Fibroblast of lung (primary cell): ENCODE data around the gene TCF12. TPM values are rescaled to one million over a fixed set of nuclear protein-coding genes. Genes with fewer than 3 reads are reported as not detected.

Experiments
- DNase-seq, 2 donors: peaks; one replicate each; pipeline versions ENCODE4 v3.0.0 to v3.0.0-alpha.2; 2010; ENCODE audit warnings: low read depth in 2 of 2
- H2AFZ ChIP-seq: 2 replicates; pipeline ENCODE4 v1.5.1; 2012; ENCODE audit warnings: low read length, control low read depth, inconsistent platforms
- H3K27ac ChIP-seq: 2 replicates; pipeline ENCODE4 v1.5.1; 2011; ENCODE audit warnings: low read length, control low read depth; ENCODE audit not compliant: insufficient read depth
- H3K27me3 ChIP-seq: 2 replicates; pipeline ENCODE4 v1.5.1; 2011; ENCODE audit warnings: mild to moderate bottlenecking, low read length; ENCODE audit not compliant: control insufficient read depth, insufficient read depth
- H3K36me3 ChIP-seq: 2 replicates; pipeline ENCODE4 v1.5.1; 2011; ENCODE audit warnings: low read length; ENCODE audit not compliant: control insufficient read depth, insufficient read depth
- H3K4me1 ChIP-seq: 2 replicates; pipeline ENCODE4 v1.5.1; 2011; ENCODE audit warnings: low read length; ENCODE audit not compliant: control insufficient read depth, insufficient read depth; ENCODE audit errors: extremely low read depth
- H3K4me2 ChIP-seq: 2 replicates; pipeline ENCODE4 v1.5.1; 2011; ENCODE audit warnings: low read length, control low read depth; ENCODE audit not compliant: insufficient read depth; ENCODE audit errors: extremely low read depth
- H3K4me3 ChIP-seq, 4 experiments: fragments of 200-600 bp in 1 of 4; sonication (generic) in 1 of 4; replicated peaks in 1 of 4; 2 replicates each; pipeline ENCODE4 v1.5.1; 2011 to 2016; ENCODE audit warnings: low read length in 4 of 4, low read depth in 3 of 4, mild to moderate bottlenecking in 3 of 4, control low read depth in 2 of 4, inconsistent platforms in 1 of 4, mixed read lengths in 1 of 4; ENCODE audit not compliant: insufficient read depth in 1 of 4; ENCODE audit errors: control extremely low read depth in 1 of 4
- H3K79me2 ChIP-seq: 2 replicates; pipeline ENCODE4 v1.5.1; 2012; ENCODE audit warnings: mild to moderate bottlenecking, low read length, inconsistent platforms; ENCODE audit not compliant: control insufficient read depth, insufficient read depth
- H3K9ac ChIP-seq: 2 replicates; pipeline ENCODE4 v1.5.1; 2011; ENCODE audit warnings: mild to moderate bottlenecking, low read length, control low read depth; ENCODE audit not compliant: insufficient read depth
- H3K9me3 ChIP-seq: 2 replicates; pipeline ENCODE4 v1.5.1; 2012; ENCODE audit warnings: low read depth, low read length; ENCODE audit not compliant: control insufficient read depth, insufficient read depth
- H4K20me1 ChIP-seq: 2 replicates; pipeline ENCODE4 v1.5.1; 2011; ENCODE audit warnings: low read length; ENCODE audit not compliant: control insufficient read depth, insufficient read depth; ENCODE audit errors: extremely low read depth
- EZH2 ChIP-seq: IDR thresholded peaks from 2 replicates; pipeline ENCODE4 v1.5.1; 2012; ENCODE audit warnings: low read length, control low read depth, mild to moderate bottlenecking; ENCODE audit errors: missing control alignments
- polyA plus RNA-seq, 2 donors: library from polyadenylated mRNA; depleted of rRNA in 1 of 2; stranded (reverse) in 1 of 2; unstranded in 1 of 2; fragments of >200 nt; gene quantifications; 2 replicates each; pipeline ENCODE4 v1.2.1, GENCODE V29; 2011 to 2012; ENCODE audit warnings: missing spikeins in 1 of 2
- total RNA-seq: library from RNA; depleted of rRNA; stranded (reverse); fragments of >200 nt; gene quantifications from 2 replicates; pipeline ENCODE4 v1.2.1, GENCODE V29; 2014
- TF ChIP-seq, protein P1 (sequence below), 2 donors: IDR thresholded peaks in 1 of 2; conservative IDR thresholded peaks in 1 of 2; 1 replicate in 1 of 2; 2 replicates in 1 of 2; pipeline ENCODE4 v1.5.1; 2011 to 2012; ENCODE audit warnings: low read length in 2 of 2, control low read depth in 1 of 2, inconsistent platforms in 1 of 2, low read depth in 1 of 2, mild to moderate bottlenecking in 1 of 2

The TCF12 gene
- total and polyA plus RNA-seq, 2 donors (not counting 1 experiment from before 2014, with no cell fraction given) = 105 to 232 TPM

DNA sequence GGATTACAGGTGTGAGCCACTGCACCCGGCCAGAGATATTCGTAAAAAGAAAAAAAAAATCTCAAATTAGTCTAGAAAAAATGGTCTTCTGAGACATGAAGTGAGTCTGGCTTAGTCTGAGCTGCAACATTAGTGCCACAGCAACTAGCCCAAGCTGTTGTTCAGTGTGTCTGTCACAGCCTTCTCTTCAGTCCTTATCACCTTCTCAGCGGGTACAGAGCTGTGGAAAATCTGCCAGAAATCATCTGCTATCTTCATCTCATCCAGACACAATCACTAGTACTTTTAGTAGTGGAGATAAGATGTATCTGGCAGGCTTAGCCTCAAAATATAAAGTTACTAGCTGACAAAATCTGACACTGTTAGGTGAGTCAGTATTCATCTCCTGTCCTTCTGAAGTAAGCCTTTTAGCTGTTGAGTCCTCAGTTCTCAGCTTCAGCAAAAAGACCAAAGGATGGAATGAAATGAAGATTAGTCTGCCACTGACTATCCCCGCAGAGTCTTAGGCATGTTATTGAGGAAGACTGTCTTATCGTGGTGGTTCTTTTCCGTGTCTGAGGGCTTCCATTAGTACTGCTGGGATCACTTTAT is 337.4 kb downstream of the TCF12 start:
- no peak overlapping the region for H3K4me3 ChIP-seq
- H3K27me3 ChIP-seq = no peaks in the 10 kb centered on the region
- peaks cover 3% of the 10 kb centered on the region for H3K79me2 ChIP-seq
- DNase-seq = peak in 1 of 2 donors; percentile 5
- no peak overlapping the region for H3K27ac ChIP-seq
- peaks cover 4% of the 10 kb centered on the region for H3K36me3 ChIP-seq
- no peak overlapping the region for H3K9ac ChIP-seq
- H3K9me3 ChIP-seq = no peaks in the 10 kb centered on the region
- H3K4me1 ChIP-seq = peaks cover 3% of the 10 kb centered on the region
- no peak for TF ChIP-seq EZH2
- TF ChIP-seq, protein P1, sequence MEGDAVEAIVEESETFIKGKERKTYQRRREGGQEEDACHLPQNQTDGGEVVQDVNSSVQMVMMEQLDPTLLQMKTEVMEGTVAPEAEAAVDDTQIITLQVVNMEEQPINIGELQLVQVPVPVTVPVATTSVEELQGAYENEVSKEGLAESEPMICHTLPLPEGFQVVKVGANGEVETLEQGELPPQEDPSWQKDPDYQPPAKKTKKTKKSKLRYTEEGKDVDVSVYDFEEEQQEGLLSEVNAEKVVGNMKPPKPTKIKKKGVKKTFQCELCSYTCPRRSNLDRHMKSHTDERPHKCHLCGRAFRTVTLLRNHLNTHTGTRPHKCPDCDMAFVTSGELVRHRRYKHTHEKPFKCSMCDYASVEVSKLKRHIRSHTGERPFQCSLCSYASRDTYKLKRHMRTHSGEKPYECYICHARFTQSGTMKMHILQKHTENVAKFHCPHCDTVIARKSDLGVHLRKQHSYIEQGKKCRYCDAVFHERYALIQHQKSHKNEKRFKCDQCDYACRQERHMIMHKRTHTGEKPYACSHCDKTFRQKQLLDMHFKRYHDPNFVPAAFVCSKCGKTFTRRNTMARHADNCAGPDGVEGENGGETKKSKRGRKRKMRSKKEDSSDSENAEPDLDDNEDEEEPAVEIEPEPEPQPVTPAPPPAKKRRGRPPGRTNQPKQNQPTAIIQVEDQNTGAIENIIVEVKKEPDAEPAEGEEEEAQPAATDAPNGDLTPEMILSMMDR (conservative IDR thresholded peaks at IDR 0.05 in 1 of 2, IDR thresholded peaks at IDR 0.05 in 1 of 2; ENCODE audit: low read depth in 1 of 2, low read length in 2 of 2) = no peak
- H3K4me2 ChIP-seq = no peak overlapping the region
- no peaks in the 10 kb centered on the region for H4K20me1 ChIP-seq
- no peak overlapping the region for H2AFZ ChIP-seq

DNA sequence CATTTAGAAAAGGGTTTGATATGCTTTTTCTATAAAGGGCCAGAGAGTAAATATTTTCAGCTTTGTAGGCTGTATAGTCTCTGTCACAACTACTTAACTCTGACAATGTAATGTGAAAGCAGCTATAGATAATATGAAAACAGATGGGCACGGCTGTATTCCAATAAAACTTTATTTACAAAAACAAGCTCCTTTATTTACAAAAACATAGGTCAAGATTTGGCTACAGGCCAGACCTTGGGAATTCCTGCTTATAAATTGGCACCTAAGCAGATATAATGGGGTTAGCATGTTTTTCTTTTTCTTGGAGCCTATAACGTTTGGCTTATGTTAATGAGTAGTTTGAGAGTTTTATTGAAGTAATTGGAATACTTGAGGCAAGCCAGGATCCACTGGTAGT is 338.5 kb downstream of the TCF12 start:
- H3K36me3 ChIP-seq = peaks cover 4% of the 10 kb centered on the region
- no peaks in the 10 kb centered on the region for H4K20me1 ChIP-seq
- no peak overlapping the region for H3K4me3 ChIP-seq
- no peak overlapping the region for H3K9ac ChIP-seq
- TF ChIP-seq EZH2 = no peak
- TF ChIP-seq, protein P1 (conservative IDR thresholded peaks at IDR 0.05 in 1 of 2, IDR thresholded peaks at IDR 0.05 in 1 of 2; ENCODE audit: low read depth in 1 of 2, low read length in 2 of 2) = no peak
- no peaks in the 10 kb centered on the region for H3K27me3 ChIP-seq
- no peak overlapping the region for H3K4me2 ChIP-seq
- peaks cover 3% of the 10 kb centered on the region for H3K4me1 ChIP-seq
- no peak overlapping the region for H2AFZ ChIP-seq
- no peak overlapping the region for H3K27ac ChIP-seq
- no peaks in the 10 kb centered on the region for H3K9me3 ChIP-seq
- H3K79me2 ChIP-seq = peaks cover 3% of the 10 kb centered on the region
- no peak for DNase-seq

DNA sequence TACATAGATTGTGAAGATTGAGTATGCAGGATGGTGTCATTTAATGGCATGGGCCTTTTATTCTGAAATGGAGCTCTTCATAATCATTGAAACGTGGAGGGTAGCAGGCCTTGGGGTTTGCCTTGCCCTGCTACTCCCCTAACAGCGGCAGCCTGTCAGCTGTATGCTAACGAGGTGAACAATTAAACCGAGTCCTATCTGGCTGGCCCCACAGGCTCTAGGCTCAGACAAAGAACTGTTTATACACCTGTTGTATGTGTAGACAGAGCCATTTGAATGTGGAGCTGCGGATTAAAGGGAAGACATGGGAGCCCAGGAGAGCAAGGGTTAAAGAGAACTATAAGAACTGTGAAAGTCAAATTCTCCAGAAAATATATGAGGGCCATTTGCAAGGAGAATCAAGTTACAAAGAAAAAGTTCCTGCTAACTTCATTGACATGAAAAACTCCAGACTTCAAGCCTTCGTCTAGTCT is 341.2 kb downstream of the TCF12 start:
- no peaks in the 10 kb centered on the region for H3K27me3 ChIP-seq
- H3K27ac ChIP-seq = no peak overlapping the region
- H3K36me3 ChIP-seq = peaks cover 5% of the 10 kb centered on the region
- peaks cover 3% of the 10 kb centered on the region for H3K79me2 ChIP-seq
- DNase-seq = peak in 1 of 2 donors; percentile 17
- no peak overlapping the region for H2AFZ ChIP-seq
- H3K9me3 ChIP-seq = no peaks in the 10 kb centered on the region
- H3K4me3 ChIP-seq = no peak overlapping the region
- TF ChIP-seq EZH2 = no peak
- TF ChIP-seq, protein P1 (conservative IDR thresholded peaks at IDR 0.05 in 1 of 2, IDR thresholded peaks at IDR 0.05 in 1 of 2; ENCODE audit: low read depth in 1 of 2, low read length in 2 of 2) = no peak
- no peaks in the 10 kb centered on the region for H4K20me1 ChIP-seq
- H3K4me1 ChIP-seq = no peaks in the 10 kb centered on the region
- H3K4me2 ChIP-seq = no peak overlapping the region
- H3K9ac ChIP-seq = no peak overlapping the region
